HG03039 (cell line): ENCODE measurements around the gene APBA1.

Source experiments
- ATAC-seq: cut with Tn5 transposase; IDR thresholded peaks from one replicate; pipeline ENCODE4 v1.9.1; 2021; ENCODE audit warnings: mild to moderate bottlenecking, moderate library complexity; ENCODE audit not compliant: unreplicated experiment

The APBA1 gene

DNA sequence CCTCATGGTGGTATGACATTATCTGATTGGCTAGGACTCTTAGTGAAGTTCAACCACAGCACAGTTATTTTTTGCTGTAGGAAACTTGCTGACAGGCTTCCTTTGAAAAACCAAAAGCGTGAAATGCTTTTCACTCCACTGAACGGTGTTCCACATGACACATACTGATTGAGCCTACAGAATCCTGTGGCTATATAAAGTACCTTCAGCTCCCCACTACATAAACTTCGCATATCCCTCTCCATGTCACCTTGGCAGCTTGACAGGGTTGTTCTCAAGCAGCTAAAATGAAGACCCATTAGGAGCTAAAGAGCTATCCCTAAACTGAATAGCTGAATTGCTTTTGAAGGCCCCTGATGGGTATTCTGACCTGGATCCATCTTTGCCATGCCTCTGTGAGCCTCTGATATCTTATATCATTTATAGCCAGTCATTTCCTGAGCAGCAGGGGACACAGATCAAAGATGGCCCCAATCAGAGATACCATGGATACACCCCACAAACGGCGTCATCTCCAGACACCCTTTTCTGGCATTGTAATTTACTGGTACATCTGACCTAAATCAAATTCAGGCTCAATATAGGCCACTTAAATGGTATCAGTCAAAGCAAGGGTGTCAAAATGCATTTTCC, 91.5 kb downstream of the APBA1 start:
- ATAC-seq = no peak

DNA sequence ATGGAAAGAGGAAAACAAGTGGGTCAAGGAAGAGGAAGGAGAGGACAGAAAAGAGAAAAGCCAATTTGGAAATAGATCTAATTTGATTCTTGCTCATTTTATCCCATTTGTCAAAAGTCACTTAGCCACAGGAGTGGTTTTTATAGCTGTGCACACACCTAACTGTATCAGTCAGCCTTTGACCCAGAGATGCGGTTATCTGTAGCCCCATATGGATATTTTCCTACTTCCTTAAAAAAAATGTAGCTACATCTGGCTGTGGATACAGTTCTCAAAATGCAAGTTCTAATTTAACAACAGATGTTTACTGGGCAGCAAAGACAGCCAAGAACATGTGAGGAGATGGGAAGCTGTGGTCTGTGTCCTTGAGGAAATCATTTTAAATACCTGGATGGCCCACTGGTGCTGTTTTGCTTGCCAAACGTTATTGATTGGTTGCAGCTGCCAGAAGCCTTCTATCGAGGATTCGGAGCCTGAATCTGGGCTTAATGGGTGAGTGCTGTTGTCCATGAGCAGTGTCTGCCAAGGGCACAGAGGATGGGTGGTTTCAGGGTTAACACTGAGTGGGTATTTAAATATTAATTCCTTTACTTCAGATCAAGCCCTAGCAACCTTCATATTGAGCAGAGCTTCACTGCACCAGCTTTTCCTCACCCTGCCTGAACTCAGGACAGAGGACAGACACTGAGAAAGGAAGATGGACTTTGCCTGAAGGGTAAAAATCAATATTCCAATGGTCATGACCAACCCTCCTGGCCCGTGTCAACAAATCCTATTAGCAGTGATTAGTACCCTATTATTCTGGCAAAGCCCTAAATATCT, 92.2 kb downstream of the APBA1 start:
- ATAC-seq = no peak

DNA sequence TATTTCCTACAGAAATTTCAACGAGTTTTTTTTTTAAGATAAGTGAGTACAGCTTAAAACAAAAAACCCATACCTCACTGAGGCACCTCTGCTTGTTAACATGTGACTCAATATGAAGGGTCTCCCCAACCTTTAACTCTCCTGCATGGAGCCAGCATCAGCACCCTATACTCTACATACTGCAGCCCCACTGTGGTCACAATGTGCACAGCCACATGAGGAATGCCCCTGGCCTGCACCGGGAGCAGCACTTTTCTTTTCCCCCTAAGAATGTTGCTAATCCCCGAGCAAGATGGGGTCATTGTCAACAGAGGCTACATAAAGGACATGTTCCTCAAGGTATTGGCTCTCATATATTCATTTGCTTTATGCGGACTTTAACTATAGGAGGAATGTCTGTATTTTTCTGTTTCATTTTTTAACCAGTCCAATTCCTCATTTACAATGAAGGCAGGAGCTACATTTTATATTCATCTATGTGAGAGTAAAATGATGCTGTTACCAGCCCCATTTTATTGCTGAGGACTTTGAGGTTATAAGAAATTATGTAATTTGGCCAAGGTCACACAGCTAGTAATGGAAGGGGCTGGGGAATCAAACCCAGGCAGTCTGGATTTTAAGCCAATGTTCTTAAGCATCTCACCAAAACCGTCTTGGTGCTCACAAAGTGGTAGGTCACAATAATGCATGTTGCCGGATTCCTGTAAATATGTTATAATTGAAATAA, 93.0 kb downstream of the APBA1 start:
- ATAC-seq = no peak

DNA sequence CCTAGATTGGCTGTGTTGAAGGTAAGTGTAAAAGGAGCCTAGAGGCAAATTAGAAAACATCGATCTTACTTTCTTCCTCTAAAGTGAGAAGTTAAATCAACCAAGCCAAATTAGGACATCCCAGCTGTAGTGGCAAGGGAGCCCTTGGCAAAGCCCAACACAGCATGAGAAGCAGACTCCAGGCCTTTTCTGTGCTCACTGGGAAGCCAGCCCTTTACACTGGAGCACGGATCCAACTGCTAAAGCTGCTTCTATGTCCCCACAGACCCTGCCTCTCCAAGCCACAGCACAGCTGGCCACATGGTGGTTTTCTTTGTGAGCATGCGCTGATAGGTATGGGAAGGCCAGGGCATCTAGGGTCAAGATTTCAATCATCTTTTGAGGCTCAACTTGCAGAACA, 94.1 kb downstream of the APBA1 start:
- no peak for ATAC-seq

DNA sequence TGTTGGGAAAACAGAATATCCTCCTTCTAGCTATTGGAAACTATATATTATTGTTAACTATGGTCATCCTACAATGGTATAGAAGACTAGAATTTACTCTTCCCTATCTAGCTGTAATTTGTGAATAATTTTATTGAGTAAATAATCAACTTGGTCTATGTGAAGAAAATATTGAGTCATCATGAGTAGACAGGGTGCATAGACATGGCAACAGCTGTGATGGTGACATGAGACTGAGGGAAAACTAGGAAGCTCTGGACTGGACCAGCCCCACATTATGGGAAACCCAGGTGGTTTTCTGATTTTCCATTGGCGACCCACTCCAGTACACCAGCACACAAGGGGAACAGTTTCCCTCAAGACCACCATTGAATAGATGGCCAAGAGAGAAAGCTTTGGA, 95.0 kb downstream of the APBA1 start:
- no peak for ATAC-seq

DNA sequence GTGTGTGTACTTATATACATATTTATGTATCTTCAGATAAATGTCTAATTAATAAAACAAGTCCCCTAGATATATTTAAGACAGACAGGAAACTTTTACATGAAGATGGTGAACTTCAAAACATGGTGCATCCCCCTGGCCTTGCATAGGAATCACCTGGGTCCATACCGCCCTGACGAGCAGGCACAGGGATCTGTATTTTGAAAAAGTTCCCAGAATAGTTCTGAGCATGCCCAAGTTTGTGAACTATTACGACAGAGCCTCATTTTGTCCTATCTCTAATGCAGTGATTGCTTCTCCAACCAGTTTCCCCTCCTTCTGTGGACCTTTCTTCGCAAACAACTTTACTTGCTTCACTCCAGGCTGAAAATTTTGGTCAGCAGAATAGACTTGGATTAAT, 98.1 kb downstream of the APBA1 start:
- ATAC-seq = no peak

DNA sequence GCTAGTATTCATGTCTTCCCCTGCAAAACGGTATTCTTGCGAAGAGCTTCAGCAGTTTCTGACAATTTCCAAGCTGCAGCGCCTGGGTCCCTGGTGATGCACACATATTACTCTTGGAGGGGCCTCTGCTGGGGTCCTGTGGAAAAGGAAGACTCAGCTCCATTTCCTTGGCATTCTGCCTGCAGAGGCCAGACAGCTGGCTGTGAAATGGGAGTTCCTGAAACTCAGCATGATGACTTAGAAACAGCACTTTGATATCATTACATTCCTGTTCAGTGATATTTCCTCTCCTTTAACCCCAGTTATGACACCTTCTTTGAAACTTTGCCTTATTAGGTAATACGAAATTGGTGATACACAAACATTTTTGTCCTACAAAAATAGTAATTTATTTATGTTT, 98.5 kb downstream of the APBA1 start:
- ATAC-seq = no peak

DNA sequence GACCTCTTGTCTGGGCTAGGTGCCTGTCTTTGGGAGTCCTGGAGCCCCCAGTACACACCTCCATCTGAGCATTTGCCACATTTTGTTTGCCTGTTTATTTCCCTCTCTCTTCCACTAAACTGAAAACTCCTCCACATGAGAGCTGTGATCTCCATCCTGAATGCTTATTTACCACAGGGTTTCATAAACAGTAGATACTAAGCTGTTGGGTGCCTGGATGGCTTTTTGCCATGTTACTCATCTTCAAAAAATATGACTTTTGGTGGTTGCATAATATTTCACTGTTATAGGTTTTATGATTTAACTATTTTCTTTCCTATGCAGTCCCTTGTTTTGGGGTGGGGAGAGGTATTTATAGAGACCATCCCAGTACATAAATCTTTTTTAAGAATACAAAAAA, 99.6 kb downstream of the APBA1 start:
- ATAC-seq = no peak

DNA sequence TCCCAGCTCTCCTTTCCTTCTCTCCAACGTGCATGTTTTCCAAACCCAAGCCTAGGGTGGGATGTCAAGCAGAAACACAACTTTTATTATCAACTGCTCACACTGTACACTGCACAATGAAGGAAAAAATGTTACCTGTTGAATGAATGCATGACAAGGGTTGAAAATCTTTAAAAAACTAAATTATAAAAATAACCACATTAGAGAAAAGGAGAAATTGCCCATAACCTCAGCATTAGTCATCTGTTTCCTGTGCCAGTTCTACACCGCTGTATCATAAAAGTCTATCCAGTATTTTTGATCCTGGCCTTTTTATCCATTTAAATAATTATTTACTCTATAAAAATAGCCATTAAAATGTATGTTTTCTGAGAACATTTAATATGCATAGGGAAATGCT, 101.1 kb downstream of the APBA1 start:
- ATAC-seq = no peak

DNA sequence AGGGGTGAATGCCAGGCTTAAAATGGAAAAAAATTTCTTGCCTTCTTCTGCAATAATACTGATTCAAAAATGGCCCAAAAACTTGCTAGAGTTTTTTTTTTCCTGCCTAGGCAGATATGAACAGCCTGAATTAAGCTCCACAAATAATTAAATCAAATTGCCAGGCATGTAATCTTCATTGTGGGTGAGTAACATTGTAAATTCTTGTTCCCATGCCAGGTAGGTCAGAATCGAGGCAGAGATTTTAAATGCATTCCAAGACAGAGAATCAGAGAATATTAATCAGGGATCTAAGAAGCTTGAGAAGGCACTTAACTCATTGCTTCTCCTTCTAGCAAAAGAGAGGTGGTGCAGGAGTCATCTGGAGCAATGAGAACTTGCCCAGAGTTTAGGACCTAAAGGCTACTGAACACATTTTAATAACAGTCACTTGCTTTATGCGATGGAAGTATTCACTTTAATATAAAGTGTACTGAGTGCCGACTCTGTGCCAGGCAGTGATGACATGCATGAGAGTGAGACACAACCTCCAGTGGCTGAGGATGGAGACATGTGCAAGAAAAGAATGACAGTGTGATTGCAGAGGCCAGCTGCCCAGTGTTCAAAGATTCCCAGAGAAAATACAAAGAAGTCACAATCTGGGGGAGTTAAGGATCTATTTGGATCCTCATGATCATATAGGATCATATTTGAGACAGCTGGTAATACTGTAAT, 102.3 kb downstream of the APBA1 start:
- no peak for ATAC-seq

DNA sequence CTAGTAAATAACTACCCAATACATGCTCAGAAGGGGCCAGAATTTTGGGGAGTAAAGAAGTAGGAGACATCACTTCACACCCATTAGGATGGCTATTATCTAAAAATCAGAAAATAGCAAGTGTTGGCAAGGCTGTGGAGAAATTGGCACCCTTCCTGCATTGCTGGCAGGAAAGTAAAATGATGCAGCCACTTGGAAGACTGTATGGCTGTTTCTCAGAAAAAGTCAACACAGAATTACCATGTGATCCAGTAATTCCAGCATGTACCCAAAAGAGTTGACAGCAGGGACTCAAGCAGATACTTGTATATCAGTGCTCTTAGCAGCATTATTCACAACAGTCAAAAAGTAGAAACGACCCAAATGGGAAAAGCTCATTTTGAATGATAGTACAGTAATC, 107.6 kb downstream of the APBA1 start:
- no peak for ATAC-seq

DNA sequence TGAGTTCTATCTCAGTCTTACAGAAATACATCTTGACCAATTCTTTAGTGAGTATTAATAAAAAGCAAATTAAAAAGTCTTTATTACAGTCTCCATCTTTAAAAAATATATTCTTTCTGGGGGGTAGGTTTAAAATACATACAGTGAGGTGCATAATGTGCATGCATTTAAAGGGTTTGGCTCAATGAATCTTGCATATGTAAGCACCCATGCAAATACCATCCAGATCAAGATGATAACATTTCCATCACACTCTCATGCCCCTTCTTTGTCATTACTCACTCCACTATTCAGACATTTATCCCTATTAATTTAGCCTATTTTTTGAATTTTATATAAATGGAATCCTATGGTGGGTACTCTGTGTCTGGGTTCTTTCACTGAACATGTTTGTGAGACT, 113.0 kb downstream of the APBA1 start:
- no peak for ATAC-seq

DNA sequence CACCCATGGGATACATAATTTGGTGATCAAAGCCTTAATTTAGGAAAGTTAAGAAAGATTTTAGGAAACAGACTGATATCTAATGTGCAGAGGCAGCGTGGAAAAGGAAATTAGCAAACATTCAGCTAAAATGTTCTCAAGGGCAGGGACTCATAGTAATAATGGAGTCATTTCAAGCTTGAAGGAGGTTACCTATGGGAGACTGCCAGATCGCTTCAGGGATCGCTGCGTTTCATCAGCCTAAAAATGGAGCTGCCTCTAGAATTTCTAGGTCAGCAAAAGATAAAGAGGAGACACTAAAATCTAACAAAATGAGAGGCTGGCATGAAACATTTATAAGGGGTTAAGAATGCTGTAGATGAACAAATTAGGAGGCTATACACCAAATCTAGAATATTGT, 115.5 kb downstream of the APBA1 start:
- ATAC-seq = no peak

DNA sequence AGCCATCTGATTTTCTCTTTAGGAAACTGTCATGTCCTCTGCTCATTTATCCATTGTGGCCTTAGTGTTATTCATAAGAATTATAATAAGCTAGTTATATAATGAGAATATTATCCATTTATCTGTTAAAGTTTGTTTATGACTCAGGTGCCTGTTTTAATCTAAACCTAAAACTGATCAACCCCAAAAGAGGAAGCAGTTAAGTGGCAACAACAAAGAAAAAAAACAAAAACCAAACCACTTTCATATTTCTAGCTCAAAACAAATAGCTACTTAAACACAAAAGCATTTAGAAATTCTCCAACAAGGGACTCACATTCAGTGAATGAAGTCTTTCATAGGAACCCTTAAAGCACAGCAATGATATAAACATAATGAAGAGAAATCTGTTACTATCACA, 116.4 kb downstream of the APBA1 start:
- no peak for ATAC-seq

DNA sequence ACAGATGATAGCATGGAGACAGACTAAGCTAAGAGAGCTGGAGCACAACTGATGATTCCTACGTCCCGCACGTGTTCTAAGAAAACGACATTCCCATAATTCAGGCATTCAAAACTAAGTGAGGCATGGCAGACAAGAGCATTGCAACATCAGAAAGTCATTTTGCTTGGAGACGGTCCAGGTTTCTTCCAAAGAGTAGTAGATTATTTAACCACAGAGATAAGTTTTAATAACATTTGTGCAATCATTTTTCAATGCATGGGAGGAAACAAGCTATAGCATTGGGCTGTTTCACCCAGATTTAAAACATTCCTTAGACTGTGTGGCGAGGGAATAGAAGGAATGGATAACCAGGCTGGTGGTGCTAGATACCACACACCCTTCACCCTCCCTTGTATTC, 117.2 kb downstream of the APBA1 start:
- no peak for ATAC-seq

DNA sequence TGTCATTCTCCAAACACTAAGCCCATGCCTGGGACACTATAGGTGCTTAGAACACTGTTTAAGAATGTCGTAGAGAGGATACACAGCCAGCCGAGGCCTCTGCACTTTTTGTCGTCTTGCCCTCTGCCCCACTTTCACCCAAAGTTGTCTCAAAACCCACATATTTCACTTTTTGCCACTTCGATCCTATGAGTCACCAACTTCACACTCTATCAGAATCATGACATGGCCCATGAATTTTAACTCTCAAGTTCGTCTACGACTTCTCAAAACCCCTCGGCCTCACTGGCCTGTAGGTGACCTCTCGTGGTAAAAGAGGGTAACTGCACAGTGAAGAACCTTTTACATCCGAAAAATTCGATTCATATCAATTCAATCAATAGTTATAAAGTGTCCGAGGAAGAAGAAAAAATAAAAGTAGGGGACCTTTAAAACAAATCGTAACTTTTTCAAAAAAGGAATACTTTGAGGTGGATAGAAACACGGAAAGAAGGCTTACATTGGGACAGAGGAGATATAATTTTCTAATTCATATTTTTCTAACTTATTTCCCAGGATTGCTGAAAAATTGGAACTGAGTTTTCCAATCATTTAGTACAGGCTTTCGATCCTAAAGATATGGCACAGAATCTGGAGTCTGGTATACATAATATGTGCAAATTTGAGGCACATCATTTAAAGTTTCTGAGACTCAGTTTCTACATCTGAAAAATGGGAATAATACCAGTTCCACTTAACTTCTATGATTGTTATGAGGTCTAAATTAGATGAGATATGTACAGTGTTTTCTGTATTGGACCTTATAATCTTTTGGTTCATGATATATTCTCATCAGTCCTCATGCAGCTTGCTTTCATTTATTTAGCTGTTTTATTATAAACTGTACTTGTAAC, 122.6 kb downstream of the APBA1 start:
- ATAC-seq = no peak

DNA sequence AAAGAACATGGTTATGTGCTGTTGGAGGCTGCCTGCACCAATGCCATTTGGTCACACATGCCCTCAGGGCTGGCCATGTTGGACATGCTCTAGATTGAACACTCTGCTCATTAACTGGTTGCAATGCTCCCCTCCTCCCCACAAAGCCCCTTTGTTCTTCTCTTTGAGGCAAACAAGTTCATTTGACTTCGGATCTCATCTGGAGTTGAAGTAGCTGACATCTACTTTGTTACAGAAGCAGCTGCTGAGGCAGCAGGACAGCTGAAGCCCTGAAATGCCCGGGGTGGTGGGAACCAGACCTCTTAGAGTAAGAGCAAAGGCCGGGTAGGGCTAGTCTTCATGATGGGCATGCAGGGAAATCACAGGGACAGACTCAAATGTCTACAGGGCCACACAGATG, 123.5 kb downstream of the APBA1 start:
- ATAC-seq = no peak

DNA sequence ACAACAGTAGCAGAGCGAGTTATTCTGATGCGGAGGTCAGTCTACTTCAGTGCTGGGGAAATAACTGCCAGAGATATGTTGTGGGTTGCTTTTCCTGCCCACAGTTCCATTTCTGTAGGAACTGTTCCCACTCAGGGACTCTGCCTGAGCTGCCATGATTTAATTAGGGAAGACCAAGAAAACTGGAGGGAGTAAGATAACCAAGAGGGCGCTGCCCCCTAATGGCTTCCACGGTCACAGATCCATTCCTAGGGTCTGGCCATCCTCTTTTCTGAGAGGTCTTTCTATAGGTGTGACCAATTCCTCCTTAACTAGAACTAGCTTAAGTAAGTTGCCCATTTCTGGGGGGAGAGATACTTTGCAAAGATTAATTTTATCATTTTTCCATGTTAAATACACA, 125.9 kb downstream of the APBA1 start:
- no peak for ATAC-seq

DNA sequence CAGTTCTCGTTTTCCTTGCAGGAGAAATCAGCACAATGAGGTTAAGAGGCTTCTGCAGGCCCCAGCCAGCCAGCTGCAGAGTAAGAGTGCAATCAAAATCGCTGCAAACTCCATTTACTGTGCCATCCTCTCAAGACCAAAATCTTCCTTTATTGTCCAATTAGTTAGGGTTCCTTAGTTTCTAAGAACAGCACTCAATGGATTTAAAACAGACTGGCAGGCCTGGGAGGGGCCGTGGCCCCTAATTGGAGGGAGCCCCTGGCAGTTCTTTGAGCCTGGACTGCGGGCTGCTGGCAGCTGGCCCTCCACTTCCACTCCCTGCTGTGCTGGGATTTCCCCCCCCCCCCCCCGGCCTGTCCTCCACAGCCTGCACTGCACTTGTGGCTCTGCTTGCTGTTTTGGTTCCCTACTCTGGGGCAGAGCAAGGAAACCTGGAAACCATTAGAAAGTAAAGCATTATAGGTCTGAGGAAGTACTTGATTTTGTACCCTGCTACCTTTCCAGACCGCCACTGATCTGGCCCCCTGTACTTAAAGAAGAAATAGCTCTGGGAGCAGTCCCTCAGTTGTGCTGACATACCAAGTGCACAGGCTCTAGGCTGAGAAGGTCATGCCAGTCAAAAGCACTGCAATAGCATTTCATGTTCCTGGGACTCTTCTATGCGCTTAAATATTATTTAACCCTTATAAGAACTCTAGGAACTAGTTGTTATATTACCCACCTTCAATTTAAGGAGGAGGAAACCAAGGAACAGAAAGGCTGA, 129.0 kb downstream of the APBA1 start:
- no peak for ATAC-seq

DNA sequence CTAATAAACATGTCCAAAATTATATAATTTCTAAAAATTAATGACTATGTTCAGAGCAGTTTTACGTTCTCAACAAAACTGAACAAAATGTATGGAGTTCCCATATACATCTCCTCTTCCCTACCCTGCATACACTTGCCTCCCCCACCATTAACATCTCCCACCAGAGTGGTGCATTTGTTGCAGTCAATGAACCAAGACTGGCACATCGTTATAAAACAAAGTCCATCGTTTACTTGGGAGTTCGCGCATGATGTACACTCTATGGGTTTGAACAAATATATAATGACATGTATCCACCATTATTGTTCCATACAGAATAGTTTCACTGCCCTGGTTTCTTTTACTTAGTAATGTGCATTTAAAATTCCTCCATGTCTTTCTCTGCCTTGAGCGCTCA, 130.1 kb downstream of the APBA1 start:
- ATAC-seq = no peak
